Stimulated activated CD4-positive, alpha-beta T cell treated with anti-CD3 and anti-CD28 coated beads, Interleukin-12 subunit alpha, Interleukin-12 subunit beta, amount 100 ng/mL, for 24 hours (primary cell): Measurements from ENCODE around the gene CD84.
"Not testable (repeated sequence)": the region's sequence is repeated elsewhere in the genome, so short reads cannot be mapped to it uniquely, and the experiment has no call there.

ENCODE experiments used
- DNase-seq, 2 experiments: peaks; one replicate each; pipeline ENCODE4 v3.0.0-alpha.2; 2020; ENCODE audit warnings: low read depth in 2 of 2

The CD84 gene

GRCh38 chr1:160608941-160609340, 29.6 kb upstream of the CD84 start:
- no peak for DNase-seq

- DNase-seq = no peak
These were observed 29.2 kb upstream of the CD84 start for GRCh38 chr1:160608514-160608913.

- no peak for DNase-seq
These were observed 28.8 kb upstream of the CD84 start for GRCh38 chr1:160608057-160608456.

GRCh38 chr1:160607672-160608032, 28.4 kb upstream of the CD84 start:
- no peak for DNase-seq

- DNase-seq = peak in 1 of 2 experiments; percentile 35
These were observed 27.8 kb upstream of the CD84 start for GRCh38 chr1:160607011-160607671.

DNA sequence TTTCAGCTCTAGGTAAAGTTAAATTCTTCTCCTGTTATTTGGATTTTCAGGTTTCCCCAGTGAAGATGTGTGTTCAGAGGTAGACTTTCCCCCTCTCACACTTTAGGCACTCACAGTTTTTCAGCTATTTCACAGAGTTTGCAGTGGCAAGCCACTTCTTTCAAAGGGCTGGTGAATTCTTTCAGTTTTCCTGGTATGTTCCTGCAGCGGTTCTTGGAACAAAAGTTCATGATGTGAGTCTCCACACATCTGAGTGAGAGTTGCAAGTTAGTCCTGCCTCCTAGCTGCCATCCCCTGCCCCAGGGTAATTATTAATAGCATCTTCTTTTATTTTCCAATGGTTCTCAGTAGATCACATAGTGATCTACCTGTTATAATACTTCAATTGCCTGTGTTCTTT, 27.3 kb upstream of the CD84 start:
- no peak for DNase-seq

DNA sequence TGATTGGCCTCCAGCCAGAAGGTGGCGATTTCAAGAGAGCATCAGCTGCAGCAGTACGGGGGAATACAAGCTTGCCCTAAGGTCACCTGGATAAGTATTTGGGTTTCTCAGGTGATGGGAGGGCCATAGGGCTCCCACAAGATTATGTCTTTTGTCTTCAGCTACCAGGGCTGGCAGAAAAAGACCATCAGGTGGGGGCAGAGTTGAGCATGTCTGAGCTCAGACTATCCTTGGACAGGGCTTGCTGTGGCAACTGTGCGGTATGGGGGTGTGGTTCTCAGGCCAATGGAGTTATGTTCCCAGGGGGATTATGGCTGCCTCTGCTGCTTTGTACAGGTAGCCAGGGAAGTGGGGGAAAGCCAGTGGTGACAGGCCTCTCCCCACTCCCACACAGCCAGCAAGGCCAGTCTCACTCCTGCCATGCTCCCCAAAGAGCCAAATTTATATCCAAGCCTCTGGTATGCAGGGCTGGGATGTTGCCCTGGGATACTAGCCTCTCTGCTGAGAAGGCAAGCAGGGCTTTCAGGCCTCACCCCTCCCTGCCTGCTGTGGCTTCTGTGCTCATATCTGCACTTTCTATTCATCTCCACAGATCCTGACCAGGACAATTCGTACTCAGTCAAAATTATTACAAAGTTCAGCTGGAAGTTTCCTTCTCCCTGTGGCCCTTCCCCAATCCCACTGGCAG, 26.6 kb upstream of the CD84 start:
- DNase-seq = no peak

GRCh38 chr1:160605205-160605604, 25.9 kb upstream of the CD84 start:
- DNase-seq = no peak

DNA sequence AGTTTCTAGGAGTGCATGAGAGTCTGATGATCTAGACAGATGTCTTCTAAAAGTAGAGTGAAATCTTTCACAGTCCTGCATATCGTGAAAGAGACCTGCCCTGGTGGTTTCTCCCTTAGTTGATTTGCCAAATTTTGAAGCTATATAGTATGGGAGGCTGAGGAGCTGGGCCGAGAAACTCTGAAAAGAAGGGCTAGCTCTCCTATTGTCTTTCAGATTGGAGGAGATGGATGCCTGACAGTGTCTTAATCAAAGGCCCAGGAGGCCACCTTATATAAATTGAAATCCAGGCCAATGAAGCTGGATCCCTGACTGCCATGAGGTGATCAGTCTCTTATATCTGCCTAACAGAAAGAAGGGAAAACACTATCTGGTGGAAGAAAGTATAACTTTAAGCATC, 18.4 kb upstream of the CD84 start:
- DNase-seq = no peak

GRCh38 chr1:160597051-160597450, 17.8 kb upstream of the CD84 start:
- no peak for DNase-seq

DNA sequence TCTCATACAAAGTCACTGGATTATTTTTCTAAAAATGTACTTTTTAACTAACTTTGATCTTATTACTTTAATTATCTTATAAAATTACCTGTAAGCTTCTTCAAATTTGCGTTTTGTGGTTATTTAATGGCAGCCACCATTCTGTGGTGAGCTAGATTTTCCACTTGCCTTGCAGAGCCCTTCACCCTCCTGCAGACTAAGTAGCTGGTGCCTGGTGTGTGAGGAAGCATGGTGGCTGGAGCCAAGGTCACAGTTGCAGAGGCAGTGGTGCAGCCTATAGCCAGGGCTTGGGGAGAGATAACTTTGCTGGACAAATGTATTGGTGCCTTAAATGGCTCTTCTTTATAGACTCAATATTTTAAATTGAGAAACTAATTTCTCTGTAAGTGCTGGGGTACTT, 11.2 kb upstream of the CD84 start:
- no peak for DNase-seq

GRCh38 chr1:160588468-160588867, 9.2 kb upstream of the CD84 start:
- DNase-seq = no peak

DNA sequence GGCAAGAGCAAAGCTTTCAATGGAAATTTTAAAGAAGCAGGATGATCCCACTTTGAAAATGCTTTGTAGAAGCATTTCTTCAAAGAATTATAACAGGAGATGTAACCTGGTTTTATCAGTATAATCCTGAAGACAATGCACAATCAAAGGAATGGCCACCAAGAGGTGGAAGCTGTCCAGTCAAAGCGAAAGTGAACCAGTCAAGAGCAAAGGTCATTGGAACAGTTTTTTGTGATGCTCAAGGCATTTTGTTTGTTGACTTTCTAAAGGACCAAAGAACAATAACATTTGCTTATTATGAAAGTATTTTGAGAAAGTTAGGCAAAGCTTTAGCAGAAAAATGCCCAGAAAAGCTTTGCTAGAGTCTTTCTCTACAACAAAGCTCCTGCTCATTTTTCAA, 5.5 kb upstream of the CD84 start:
- DNase-seq = no peak

DNA sequence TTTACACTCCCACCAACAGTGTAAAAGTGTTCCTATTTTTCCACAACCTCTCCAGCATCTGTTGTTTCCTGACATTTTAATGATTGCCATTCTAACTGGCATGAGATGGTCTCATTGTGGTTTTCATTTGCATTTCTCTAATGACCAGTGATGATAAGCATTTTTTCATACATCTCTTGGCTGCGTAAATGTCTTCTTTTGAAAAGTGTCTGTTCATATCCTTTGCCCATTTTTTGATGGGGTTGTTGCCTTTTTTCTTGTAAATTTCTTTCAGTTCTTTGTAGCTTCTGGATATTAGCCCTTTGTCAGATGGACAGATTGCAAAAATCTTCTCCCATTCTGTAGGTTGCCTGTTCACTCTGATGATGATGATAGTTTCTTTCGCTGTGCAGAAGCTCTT, 3.7 kb upstream of the CD84 start:
- not testable (repeated sequence) for DNase-seq

- DNase-seq = no peak
These were observed 2.7 kb upstream of the CD84 start for GRCh38 chr1:160581961-160582360.

GRCh38 chr1:160580221-160580812, 1.0 kb upstream of the CD84 start:
- DNase-seq = no peak

- no peak for DNase-seq
These were observed 638 bp downstream of the CD84 start for GRCh38 chr1:160578525-160579191.

DNA sequence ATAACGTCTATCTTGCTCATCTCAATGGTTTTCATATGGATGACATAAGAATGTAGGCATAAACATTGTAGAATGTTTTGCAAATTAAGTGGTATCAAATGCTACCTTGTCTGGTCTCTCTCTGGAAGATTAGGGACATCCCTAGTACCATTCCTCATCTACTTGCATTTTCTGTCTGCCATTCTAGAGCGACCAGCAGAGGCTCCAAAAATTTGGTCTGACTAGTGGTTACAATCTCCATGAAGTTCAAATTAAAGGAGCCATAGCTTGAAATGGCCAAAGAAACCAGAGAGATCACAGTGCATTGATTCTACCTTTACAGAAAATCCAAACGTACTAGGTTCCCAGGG, 1.1 kb downstream of the CD84 start:
- DNase-seq = no peak

DNA sequence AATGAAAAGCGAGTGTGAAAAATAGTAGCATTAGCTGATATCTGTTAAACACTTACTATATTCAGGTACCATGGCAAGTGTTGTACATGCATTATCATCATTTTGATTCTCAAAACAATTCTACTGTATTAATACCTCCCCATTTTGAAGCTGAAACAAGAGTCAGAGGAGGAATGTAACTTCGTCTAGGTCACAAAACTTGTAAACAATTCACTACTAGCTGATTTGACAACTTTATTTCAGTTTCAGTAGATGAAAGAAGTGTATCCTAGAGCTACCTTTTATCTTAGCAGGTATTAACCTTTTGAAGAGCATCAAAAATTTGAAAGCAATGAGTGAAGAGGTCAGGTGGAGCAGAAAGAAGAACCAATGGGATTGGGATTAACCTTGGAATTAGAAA, 1.6 kb downstream of the CD84 start:
- no peak for DNase-seq

GRCh38 chr1:160576884-160577283, 2.4 kb downstream of the CD84 start:
- no peak for DNase-seq

DNA sequence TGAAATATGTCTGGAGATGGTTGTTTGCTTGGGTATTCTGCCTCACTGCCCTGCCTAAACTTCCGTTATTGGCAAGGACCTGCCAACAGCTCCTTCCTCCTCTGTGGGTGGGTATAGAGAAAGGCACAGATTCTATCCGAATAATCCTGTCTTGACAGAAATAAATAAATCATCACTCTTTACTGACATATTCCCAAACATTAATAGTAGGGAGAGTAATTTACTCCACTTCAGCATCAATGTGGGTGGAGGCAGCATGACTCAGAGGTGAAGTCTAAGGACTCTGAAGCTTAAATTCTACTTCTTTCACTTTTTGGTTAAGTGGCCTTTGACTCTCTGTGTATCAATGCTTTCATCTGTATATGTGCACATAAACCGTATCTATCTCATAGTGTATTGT, 2.9 kb downstream of the CD84 start:
- peak in 1 of 2 experiments; percentile 32 for DNase-seq

GRCh38 chr1:160575112-160575664, 4.1 kb downstream of the CD84 start:
- no peak for DNase-seq

DNA sequence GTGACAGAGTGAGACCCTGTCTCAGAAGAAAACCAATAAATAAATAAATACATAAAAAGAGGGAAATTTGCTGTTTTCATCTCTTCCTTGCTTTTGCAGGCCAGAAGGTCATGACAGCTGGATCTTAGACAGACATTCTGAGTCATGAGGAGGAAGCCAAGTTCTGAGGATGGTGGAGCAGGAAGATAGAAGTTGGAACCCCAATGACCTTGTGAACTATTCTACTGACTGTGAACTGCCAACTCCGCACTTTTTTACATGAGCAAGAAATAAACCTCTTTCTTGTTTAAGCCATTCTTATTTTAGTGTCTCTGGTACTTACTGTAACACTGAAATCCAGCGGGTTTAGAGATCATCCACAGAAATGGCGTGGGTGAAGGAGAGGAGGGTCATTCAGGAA, 8.5 kb downstream of the CD84 start:
- no peak for DNase-seq
